GM12875 (cell line): ENCODE data around the gene SLC30A7.
"Not testable (repeated sequence)": the region's sequence is repeated elsewhere in the genome, so short reads cannot be mapped to it uniquely, and the experiment has no call there.

Experiments
- H3K4me3 ChIP-seq: one replicate; pipeline ENCODE4 v1.5.1; 2011; ENCODE audit warnings: low read depth, low read length, control low read depth
- TF ChIP-seq, protein P1 (sequence below): IDR thresholded peaks from 2 replicates; pipeline ENCODE4 v1.5.1; 2011; ENCODE audit warnings: low read depth, mild to moderate bottlenecking, control low read depth, inconsistent platforms, low read length, moderate library complexity, borderline replicate concordance; ENCODE audit not compliant: insufficient read depth

SLC30A7 gene

DNA sequence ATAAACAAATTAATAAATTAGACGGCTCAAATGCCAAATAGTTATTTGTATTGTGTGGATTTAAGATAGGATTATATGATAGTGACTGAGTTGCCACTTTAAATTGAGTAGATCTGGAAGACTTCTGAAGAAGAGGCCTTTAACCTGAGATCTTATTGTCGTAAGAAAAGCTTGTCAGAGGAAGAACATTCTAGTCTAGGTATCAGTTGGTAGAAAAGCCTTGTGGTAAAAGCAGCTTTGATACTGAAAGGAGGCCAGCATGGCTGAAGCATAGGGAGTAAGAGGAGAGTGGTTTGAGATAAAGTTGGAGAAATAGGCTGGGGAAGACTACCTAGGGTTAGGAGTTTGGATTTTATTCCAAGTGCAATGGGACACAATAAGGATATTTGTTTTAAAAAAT lies 29.1 kb downstream of the SLC30A7 start:
- TF ChIP-seq, protein P1, sequence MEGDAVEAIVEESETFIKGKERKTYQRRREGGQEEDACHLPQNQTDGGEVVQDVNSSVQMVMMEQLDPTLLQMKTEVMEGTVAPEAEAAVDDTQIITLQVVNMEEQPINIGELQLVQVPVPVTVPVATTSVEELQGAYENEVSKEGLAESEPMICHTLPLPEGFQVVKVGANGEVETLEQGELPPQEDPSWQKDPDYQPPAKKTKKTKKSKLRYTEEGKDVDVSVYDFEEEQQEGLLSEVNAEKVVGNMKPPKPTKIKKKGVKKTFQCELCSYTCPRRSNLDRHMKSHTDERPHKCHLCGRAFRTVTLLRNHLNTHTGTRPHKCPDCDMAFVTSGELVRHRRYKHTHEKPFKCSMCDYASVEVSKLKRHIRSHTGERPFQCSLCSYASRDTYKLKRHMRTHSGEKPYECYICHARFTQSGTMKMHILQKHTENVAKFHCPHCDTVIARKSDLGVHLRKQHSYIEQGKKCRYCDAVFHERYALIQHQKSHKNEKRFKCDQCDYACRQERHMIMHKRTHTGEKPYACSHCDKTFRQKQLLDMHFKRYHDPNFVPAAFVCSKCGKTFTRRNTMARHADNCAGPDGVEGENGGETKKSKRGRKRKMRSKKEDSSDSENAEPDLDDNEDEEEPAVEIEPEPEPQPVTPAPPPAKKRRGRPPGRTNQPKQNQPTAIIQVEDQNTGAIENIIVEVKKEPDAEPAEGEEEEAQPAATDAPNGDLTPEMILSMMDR: no peak
- H3K4me3 ChIP-seq: no peak overlapping the region

DNA sequence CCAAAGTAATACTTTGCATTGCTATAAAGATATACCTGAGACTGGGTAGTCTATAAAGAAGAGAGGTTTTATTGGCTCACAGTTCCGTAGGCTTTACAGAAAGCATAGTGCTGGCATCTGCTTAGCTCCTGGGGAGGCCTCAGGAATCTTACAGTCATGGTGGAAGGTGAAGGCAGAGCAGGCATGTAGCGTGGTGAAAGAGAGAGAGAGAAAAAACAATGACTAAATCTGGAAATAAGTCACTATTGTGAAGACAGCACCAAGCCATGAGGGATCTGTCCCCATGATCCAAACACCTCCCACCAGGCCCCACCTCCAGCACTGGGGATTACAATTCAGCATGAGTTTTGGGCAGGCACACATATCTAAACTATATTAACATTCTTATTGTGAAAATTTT lies 30.4 kb downstream of the SLC30A7 start:
- TF ChIP-seq, protein P1: no peak
- H3K4me3 ChIP-seq: no peak overlapping the region

DNA sequence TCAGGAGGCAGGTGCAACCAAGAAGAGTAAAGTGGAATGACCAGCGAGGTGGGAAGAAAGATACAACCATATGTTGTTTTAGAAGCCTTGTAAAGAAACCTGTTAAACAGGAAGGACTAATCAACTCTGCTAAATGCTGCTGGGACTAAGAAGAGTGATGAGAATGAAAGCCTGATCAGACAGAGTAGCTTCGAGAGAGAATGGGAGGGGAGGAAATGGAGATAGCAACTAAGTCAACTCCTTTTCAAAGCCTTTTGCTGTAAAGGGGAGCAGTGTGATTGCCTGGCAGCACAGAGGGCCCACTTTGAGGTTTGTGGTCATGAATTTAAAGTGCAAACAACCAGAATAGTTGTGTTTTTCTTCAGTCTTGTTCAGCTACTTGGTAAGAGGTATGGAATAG lies 31.4 kb downstream of the SLC30A7 start:
- no peak overlapping the region for H3K4me3 ChIP-seq
- TF ChIP-seq, protein P1: no peak

DNA sequence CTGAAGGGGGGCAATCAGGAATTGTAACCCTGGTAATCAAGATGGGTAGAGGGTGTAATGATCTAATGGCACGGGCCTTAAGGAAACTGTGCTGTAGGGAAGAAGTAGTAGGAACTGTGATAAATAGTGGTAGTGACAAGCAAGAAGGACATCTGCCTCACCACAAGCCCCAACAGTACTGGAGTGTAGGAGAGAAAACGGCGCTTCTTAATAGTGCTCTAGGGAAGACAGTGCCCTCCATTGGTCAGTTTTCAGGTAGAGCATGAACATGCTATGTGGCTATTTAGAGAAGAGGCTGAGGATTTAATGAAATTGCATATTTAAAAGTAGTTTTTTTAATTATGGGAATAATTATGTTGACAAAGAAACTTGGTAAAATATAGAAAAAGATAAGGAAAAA lies 32.2 kb downstream of the SLC30A7 start:
- no peak overlapping the region for H3K4me3 ChIP-seq
- TF ChIP-seq, protein P1: no peak

DNA sequence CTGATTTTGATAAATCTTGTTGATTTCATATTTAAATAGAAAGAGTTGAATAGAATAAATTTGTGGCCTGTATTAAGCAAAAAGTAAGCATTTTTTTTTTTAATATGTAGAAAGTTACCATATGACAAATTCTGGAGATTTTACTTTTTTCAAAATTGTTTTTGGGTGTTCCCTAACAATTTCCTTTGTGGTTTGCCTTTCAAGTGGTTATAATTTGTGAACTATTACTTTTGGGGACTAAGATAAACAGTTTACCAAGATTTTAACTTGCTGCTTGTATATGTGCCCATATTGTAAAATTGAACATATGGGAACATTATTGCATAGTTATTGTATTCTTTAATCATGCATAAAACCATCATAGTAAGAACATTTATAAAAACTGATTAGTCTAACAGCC lies 34.6 kb downstream of the SLC30A7 start:
- H3K4me3 ChIP-seq: no peak overlapping the region
- TF ChIP-seq, protein P1: no peak

DNA sequence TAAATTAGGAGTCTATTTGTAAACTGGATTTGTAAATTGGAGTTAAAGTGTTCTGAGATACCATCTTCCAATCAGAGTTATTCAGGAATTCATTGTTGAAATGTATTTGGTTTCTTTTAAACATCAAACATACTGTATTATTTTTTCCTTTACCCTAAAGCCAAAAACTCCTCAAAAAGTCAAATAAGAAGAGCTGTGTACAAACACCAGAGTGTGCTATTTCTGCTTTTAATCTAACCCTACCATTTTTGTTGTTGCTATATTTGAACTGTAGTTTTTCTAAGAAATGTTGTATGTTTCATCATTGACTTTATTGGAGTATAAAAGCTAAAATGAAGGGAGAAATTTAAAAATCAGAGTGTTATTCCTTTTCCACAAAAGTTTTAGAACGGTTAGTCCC lies 35.8 kb downstream of the SLC30A7 start:
- TF ChIP-seq, protein P1: no peak
- H3K4me3 ChIP-seq: no peak overlapping the region

DNA sequence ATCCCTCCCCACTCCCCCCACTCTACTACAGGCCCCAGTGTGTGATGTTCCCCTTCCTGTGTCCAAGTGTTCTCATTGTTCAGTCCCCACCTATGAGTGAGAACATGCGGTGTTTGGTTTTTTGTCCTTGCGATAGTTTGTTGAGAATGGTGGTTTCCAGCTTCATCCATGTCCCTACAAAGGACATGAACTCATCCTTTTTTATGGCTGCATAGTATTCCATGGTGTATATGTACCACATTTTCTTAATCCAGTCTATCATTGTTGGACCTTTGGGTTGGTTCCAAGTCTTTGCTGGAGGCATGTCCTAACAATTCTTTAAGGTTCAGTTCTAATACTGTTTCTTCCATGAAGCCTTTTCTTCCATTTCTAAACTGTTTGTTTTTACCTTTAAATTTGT lies 37.7 kb downstream of the SLC30A7 start:
- H3K4me3 ChIP-seq: not testable (repeated sequence)

DNA sequence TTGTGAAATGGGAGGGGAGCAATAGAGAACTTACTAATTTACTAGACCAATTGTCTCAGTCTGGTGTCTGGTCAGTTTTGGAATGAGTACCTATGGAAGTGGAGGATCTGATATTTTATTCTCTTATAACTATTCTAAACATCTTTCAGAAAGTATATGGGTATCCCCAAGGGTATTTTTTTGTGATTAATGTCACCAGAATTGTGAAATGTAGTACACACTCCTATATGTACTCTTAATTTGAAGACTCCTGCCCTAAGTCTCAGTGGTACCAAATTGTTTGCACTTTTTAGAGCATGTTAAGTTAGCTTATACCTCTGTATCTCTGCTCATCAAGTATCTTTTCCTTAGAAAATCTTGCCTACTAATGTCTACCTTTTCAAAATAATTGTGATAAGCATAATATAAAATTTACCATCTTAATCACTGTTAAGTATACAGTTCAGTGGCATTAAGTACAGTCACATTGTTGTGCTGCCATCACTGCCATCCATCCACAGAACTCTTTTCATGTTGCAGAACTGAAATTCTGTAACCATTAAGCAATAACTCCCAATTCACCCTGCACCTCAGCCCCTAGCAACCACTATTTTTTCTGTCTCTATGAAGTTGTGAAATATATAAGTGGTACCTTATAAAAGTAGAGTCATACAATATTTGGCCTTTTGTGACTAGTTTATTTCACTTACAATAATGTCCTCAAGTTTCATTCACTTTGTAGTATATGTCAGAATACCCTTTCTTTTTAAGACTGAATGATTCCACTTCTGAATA lies 40.5 kb downstream of the SLC30A7 start:
- H3K4me3 ChIP-seq: no peak overlapping the region
- TF ChIP-seq, protein P1: no peak
